ENCODE data around the gene ARHGAP31.

- no peak for TF ChIP-seq CTCF (IDR thresholded peaks at IDR 0.05)
- no peak for TF ChIP-seq POLR2A (IDR thresholded peaks at IDR 0.05)
These were observed 1.5 kb upstream of the ARHGAP31 start for GRCh38 chr3:119292666-119293065.
